Fibroblast of the aortic adventitia (primary cell): Measurements from ENCODE around the gene SLC2A4. TPM values are rescaled to one million over a fixed set of nuclear protein-coding genes. Genes with fewer than 3 reads are reported as not detected.
A peak's percentile ranks its signal among the peaks of the same experiment; 100 is the strongest.

Experiments used
- DNase-seq: peaks from one replicate; pipeline ENCODE4 v3.0.0-alpha.2; 2010; ENCODE audit warnings: low read depth
- H3K4me3 ChIP-seq: 2 replicates; pipeline ENCODE4 v1.5.1; 2011; ENCODE audit warnings: low read depth, mild to moderate bottlenecking, control low read depth, low read length, moderate library complexity
- total RNA-seq: library from RNA; depleted of rRNA; stranded (reverse); fragments of >200 nt; gene quantifications from 2 replicates; pipeline ENCODE4 v1.2.3, GENCODE V29; 2012; ENCODE audit warnings: low replicate concordance
- TF ChIP-seq, protein P1 (sequence below): IDR thresholded peaks from 2 replicates; pipeline ENCODE4 v1.5.1; 2011; ENCODE audit warnings: mild to moderate bottlenecking, low read length, control low read depth, inconsistent platforms; ENCODE audit not compliant: insufficient read depth

The SLC2A4 gene
- total RNA-seq, 1 donor = 0.18 TPM

- no peak overlapping the region for H3K4me3 ChIP-seq
- no peak for DNase-seq
Observed at GRCh38 chr17:7326186-7326585, 44.7 kb downstream of the SLC2A4 start.

DNA sequence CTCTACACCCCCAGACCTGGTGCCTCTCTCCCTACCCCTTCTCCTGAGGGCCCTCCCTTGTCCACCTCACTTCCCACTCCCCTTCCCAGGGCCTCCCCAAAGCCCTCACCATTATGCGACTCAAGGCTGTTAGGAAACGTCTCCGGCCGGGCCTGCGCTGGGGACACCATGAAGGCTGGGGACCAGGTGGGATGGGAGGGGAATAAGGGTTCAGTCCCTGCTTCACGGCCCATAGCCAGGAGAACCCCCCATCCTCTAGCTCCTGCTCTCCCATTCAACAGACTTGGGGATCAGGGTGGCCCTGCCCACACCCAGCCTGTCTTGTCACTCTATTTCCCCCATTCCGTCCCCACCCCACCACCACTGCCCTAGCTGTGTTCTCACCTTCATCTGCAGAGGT lies 45.5 kb downstream of the SLC2A4 start:
- TF ChIP-seq, protein P1, sequence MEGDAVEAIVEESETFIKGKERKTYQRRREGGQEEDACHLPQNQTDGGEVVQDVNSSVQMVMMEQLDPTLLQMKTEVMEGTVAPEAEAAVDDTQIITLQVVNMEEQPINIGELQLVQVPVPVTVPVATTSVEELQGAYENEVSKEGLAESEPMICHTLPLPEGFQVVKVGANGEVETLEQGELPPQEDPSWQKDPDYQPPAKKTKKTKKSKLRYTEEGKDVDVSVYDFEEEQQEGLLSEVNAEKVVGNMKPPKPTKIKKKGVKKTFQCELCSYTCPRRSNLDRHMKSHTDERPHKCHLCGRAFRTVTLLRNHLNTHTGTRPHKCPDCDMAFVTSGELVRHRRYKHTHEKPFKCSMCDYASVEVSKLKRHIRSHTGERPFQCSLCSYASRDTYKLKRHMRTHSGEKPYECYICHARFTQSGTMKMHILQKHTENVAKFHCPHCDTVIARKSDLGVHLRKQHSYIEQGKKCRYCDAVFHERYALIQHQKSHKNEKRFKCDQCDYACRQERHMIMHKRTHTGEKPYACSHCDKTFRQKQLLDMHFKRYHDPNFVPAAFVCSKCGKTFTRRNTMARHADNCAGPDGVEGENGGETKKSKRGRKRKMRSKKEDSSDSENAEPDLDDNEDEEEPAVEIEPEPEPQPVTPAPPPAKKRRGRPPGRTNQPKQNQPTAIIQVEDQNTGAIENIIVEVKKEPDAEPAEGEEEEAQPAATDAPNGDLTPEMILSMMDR = no peak
- no peak overlapping the region for H3K4me3 ChIP-seq
- no peak for DNase-seq

More at GRCh38 chr17:7326186-7326585, 44.7 kb downstream of the SLC2A4 start:
- TF ChIP-seq, protein P1 = no peak

DNA sequence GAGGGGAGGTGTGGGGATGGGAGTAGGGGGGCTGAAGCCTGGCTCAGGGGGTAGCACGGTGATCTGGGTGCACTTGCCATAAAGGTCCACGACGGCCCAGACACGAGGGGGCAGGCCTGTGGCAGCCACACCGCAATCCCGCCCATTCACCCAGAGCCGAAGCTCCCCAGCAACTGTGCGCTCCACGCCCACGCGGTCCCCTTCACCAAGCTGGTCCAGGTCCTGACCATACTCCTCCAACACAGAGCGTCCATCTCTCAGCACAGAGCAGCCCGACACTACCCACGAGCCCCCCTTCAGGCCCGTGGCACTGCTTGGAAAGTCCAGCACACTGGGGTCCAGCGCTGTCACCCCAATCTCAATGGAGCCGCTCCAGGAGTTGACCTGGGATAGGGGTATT lies 46.0 kb downstream of the SLC2A4 start:
- H3K4me3 ChIP-seq = no peak overlapping the region
- TF ChIP-seq, protein P1 = no peak
- no peak for DNase-seq

- TF ChIP-seq, protein P1 = no peak
- DNase-seq = no peak
- H3K4me3 ChIP-seq = peak overlapping the region; percentile 97
Observed at GRCh38 chr17:7328009-7328408, 46.5 kb downstream of the SLC2A4 start.

DNA sequence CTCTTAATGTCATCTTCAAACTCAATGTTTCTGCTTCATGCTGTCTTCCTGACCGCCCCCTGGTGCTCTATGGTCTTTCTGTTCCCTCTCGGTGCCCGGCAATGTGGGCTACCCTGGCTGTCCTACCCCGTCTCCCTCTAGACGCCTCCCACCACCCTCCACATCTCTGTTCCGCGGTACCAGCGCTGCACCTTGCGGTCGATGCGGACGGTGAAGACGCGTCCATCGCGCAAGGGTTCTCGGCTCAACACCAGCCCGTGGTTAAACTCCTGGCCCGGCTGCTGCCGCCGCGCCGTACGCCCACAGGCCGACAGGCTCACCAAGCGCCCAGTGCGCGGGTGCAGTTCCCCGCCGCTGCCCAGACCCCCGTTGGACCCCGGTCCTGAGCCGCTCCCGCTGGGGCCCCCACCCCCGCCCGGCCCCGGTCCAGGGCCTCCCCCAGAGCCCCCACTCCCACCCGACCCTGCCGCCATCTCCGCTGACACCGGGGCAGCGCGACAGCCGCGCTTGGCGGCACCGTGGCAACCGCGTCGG lies 47.4 kb downstream of the SLC2A4 start, which contains the start of gene NEURL4:
NEURL4 (minus strand) TSS at position 496 of the 534 bp plus-strand sequence; CDS start at position 473, 23 bp downstream.
- H3K4me3 ChIP-seq = peak within 1 kb of the TSS; percentile 97
- DNase-seq = no peak
- TF ChIP-seq, protein P1 = no peak

- H3K4me3 ChIP-seq = peak overlapping the region; percentile 97
- TF ChIP-seq, protein P1 = no peak
- DNase-seq = peak; percentile 99
Observed at GRCh38 chr17:7329374-7329996, 48.0 kb downstream of the SLC2A4 start.
